ENCODE measurements around the gene THOC3.
"Not testable (repeated sequence)": the region's sequence is repeated elsewhere in the genome, so short reads cannot be mapped to it uniquely, and the experiment has no call there.

THOC3 gene, protein sequence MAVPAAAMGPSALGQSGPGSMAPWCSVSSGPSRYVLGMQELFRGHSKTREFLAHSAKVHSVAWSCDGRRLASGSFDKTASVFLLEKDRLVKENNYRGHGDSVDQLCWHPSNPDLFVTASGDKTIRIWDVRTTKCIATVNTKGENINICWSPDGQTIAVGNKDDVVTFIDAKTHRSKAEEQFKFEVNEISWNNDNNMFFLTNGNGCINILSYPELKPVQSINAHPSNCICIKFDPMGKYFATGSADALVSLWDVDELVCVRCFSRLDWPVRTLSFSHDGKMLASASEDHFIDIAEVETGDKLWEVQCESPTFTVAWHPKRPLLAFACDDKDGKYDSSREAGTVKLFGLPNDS

DNA sequence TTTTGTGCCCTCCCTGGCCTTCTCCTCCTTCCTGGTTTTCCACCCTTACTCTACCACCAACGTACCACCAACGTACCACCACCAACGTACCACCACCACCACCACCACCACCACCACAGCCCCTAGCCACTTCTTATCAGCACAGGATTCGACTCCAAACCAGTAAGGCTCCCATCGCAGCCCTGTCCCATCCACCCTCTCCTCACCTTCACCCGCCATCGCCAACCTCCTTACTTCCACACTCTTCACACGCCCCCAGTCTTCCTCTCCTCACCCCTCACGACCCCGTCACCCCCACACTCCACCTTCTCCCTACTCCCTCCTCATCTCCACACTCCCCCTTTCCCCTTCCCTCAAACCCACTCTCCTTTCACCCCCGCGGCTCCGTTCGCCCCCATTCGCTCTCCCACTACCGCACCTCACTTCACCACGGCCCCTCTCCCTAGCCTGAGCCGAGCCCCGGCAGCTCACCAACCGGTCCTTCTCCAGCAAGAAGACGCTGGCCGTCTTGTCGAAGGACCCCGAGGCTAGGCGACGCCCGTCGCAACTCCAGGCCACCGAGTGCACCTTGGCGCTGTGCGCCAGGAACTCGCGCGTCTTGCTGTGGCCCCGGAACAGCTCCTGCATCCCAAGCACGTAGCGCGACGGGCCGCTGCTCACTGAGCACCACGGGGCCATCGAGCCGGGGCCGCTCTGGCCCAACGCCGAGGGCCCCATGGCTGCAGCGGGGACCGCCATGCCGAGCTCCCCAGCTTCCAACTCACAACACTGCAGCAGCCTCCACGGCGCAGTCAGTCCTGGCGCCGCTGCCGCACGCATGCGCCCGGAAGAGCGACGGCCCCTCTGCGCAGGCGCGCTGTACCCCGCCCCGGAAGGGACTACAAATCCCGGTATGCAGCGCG is at the start of gene THOC3:
Gene THOC3, minus strand, starts transcription at position 845 of the 902 bp plus-strand sequence. Its CDS starts 107 bp downstream, at position 738.
- DNase-seq: not testable (repeated sequence)

DNA sequence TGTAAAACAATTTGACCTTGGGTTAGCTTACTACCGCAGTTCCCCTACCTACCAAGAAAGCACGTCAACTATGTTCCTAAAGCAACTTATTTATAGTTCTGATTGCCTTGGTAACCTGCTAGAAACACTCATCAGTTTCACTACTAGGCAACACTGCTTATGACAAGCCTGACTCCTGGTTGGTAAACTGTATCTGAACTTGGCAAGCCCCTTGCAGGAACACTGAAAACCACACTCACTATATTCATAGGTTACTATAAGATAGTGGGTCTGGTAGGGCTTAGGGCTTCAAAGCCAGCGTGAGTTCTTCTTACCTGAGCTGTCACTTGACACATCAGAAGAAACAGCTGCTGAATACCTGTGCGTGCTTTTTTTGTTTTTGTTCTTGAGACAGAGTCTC is 49.2 kb upstream of the THOC3 start:
- not testable (repeated sequence) for DNase-seq

DNA sequence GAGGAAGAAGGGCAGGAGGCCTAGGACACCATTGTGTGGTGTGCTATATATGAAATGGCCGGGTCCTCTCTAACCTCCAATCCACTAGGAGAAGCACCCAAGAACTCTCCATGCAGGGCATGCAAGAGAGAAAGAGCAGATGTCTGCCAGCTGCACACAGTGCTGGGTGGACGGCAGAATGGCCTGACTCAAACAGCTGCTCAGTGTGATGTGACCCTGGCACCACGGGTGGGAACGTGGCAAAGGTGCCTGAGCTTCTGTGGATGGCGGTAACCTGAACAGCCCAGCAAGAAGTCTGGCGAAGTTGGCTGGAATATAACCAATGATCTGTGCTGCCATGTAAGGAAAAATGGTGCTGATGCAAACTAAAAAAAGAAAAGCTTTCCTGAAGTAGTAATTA is 46.2 kb upstream of the THOC3 start:
- not testable (repeated sequence) for DNase-seq

DNA sequence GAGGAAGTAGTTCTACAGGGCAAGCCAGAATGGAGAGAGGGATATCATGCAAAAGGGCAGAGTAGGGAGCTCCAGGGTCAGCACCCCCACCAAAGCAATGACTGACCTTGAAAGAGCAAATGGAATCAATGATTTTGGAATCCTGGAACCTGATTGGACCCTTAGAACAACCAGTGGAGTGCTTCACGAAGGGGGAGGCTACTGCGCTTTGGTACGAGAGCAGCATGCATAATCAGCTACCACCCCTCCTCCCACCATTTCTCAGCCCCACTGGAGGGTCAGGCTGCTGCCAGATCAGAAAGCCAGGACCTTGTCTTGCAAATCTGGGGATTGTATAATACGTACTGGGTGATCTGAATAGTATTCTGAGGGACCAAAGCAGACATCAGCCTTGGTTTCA is 43.0 kb upstream of the THOC3 start:
- not testable (repeated sequence) for DNase-seq

DNA sequence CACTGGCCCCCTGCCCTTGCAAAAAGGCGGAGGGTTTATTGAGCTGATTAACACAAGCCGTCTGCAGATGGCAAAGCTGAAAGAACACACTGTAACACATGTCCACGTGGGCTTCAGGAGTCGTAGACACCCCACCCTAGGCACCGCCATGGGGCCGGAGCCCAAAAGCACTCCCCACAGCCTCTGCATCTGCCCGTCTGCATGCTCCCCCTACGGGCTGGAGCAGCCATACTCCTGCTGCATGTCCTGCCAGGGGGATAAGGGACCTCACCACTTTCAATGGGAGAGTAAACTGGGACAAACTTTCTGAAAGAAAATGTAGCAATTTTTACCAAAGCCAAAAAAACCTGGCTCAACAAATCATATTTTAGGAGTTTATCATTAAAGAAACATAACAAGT is 42.1 kb upstream of the THOC3 start:
- not testable (repeated sequence) for DNase-seq

DNA sequence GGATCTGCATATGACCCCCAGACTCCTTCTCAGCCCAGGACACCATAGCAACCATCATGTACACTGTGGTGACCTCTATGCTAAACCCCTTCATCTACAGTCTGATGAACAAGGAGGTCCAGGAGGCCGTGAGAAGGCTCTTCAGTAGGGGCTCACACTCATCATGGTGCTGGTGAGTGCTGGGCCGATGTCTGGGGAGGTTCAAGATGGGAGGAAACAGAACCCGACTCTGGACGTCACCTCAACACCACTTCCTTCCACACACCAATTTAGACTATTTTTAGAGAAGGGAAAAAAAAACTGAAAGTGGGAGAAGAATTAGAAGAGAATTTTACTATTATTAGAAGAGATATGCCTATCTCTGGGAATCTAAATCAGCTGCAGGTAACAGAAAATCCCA is 39.1 kb upstream of the THOC3 start:
- DNase-seq: not testable (repeated sequence)

DNA sequence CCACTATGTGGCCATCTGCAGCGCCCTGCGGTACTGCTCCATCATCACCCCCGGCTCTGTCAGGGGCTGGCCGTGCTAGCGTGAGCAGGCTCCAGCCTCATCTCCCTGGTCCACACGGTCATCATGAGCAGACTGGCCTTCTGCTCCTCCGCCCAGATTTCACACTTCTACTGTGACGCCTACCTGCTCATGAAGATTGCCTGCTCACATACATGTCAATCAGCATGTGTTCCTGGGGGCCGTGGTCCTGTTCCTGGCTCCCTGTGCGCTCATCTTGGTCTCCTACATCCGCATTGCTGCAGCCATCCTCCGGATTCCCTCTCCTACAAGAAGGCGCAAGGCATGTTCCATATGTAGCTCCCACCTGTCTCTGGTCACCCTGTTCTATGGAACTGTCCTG is 38.7 kb upstream of the THOC3 start:
- DNase-seq: not testable (repeated sequence)

DNA sequence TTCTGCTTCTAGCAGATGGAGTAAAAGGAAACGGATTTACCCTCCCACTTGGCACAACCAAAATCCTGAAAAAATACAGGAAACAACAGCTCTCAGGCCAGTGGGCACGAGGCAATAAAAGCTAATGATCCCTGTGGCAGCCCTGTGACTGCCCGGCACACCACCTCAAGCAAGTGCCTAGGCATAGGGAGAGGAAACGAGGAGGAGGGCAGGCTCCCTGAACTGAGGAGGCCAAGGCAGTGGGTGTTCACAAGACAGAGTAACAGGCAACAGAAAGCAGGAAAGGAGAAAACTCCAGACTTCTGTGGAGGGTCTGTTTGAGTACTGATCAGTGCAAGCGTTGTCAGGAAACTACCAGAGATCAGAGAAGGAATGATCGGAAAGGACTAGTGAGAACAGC is 29.9 kb upstream of the THOC3 start:
- DNase-seq: not testable (repeated sequence)

DNA sequence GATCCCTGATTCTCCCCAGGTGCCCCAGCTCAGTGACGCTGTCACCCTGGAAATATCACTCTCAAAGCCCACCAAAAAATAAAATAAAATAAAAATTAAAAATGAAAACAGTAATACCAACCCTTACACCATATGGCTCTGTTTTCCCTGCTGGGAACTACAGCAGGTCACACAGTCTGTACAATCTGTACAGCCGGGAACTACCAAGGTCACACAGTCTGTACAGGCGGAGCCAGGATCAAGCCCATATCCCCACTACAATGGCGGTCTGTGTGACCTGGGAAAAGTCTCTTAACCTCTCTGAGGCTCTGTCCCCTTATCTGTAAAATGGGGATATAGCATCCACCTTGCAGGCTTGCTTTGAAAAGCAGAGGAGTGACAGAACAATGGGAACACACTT is 29.4 kb upstream of the THOC3 start:
- not testable (repeated sequence) for DNase-seq

DNA sequence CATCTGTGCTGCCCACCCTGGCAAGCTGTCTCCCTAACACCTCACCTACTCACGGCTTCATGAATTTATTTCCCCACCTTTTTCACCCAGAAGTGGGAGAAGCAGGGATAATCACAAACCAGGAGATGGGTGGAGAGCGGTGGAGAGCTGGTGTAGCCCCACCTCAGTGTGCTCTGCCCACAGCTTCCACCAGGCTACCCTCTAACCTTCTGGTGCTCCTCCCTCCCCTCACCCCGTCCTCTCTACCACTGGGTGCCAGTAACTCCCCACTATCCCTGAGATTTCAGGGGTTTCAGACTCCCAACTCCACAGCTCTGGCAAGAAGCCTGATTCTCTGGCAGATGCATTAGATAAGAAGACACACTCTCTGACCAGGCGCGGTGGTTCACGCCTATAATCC is 28.7 kb upstream of the THOC3 start:
- DNase-seq: not testable (repeated sequence)

DNA sequence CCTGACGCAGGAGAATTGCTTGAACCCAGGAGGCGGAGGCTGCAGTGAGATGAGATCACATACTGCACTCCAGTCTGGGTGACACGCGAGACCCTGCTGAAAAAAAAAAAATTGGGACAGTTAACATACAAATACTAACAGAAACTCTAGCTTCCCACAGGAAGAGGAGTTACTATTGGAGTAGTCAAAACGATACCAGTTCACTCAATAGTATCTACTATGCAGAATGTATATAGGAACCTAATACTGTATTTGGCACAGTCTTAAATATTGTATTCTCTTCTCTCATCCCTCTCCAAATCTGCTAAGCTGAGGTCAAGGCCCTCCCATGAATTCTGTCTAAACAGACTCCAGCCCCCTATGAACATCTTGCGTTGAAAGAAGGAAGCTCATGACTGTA is 27.4 kb upstream of the THOC3 start:
- not testable (repeated sequence) for DNase-seq

DNA sequence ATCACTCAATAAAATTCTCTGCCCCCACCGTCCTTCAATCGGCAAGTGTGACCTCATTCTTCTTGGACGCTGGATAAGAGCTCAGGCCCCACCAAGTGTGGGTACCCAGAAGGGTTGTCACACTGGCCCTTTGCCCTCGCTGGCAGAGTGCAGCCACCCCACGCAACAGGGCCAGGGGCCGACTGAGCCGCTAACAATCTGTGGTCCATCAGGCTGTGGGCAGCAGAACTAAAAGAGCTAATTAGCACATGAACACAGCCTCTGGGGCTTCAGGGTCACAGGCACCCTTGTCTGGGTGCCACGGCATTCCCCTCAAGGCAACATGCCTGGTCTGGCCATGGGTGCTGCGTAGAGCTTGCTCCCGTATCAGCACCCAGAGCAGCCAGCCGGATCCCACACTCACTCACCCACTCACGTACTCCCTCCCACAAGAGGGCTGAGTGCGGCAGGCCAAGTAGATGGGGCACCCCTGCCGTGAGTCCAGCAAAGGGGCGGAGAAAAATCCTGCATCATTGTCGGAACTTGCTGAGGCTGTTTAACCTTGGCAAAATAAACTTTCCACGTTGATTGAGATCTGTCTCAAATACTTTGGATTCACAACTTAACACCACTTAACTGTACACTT is 11.4 kb upstream of the THOC3 start:
- DNase-seq: not testable (repeated sequence)

DNA sequence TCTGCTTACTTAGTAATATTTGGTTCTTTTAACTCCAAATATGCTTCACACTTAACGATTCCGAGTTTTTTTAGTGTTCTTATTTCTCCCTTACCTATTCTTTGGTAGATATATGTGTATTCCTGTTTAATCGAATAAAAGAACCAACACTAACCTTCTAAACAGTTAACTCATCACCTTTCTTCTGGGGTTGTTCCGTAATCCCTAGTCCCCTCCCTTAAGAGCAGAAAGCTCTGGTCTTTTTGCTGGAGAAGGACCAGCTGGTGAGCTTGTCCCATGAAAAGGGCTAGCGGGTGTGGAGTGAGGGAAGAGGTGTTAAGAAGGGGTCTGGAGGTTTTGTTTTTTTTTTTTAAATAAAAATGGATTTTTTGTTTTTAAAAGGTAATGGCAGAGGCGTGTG is 266 bp upstream of the THOC3 start:
- DNase-seq: not testable (repeated sequence)

DNA sequence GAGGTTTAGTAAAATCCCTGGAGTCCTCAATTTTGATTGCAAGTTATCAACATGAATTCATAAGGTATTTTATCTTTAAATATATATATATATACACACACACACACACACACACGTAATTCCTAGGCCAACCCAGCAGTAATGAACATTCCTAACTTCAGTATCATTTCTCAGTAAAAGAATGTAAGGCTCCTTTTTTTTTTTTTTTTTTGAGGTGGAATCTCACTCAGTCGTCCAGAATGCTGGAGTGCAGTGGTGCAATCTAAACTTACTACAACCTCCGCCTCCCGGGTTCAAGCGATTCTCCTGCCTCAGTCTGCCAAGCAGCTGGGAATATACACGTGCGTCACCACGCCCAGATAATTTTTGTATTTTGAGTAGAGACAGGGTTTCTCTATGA is 5.8 kb downstream of the THOC3 start:
- not testable (repeated sequence) for DNase-seq

DNA sequence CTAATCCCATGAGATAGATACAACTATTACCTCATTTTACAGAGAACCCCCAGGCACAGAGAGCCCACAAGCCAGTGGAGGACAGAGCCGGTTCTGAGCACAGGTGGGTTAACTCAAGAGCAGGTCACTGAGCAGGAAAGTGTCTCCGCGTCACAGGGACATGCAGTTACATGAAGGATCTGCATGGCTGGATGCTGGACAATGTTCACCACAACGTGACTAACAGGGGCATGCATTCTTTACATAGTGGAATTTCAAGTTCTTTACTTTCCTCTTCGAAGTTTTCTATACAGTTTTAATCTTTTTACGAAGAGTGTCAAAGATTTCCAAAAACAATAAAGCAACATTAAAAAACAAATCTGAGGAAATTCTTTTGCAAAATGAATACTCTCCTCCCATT is 7.9 kb downstream of the THOC3 start:
- DNase-seq: not testable (repeated sequence)

DNA sequence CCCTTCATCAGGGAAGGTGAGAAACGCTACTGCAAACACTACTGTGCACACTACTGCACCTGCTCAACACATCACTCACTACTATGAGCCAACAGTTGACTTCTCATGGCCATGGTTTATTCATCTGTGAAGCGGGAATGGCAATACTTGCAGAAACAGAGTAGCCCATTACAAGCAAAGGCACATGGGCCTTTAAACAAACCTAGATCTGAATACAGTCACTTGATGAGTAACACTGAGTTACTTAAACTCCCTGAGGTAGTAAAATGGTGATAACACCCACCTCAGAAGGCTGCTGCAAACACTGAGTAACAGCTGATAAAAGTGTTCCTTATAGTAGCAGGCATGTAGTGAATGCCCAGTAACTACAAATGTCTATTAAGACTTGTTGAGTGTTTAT is 9.6 kb downstream of the THOC3 start:
- DNase-seq: not testable (repeated sequence)

DNA sequence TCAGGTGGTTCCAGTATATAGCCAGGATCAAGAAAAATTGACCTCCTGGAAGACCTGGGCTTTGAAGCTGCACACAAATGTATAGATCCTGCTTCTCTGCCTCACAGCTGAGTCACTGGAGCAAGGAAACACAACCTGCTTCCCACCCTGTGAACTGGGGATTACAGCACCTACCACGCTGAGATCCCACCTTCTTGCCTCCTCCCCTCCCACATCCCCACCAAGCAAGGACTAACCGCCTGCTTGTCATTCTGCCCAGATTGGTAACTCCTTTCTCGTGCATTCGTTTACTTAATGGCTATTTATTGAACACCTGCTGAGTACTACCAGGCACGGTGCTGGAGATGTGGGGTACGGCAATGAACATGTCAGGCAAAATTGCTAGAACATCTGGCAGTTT is 14.0 kb downstream of the THOC3 start:
- DNase-seq: not testable (repeated sequence)

DNA sequence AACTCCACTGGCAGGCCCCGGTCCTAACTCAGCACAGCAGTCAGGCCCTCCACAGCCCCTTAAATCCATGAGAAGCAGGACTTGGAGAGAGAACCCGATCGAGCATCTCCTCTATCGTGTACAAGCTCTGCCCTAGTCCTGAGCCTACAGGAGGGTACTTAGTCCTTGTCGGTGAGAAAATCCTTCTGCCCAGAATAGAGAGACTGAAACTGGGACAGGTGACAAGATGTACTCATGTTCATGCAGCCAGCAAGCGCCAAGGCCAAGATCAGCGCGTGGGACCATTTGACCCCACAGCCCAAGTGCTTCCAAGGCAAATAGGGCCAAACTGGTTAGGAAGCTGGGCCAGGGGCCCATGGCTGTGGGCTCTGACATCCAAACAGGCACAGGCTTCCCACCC is 15.3 kb downstream of the THOC3 start:
- not testable (repeated sequence) for DNase-seq

DNA sequence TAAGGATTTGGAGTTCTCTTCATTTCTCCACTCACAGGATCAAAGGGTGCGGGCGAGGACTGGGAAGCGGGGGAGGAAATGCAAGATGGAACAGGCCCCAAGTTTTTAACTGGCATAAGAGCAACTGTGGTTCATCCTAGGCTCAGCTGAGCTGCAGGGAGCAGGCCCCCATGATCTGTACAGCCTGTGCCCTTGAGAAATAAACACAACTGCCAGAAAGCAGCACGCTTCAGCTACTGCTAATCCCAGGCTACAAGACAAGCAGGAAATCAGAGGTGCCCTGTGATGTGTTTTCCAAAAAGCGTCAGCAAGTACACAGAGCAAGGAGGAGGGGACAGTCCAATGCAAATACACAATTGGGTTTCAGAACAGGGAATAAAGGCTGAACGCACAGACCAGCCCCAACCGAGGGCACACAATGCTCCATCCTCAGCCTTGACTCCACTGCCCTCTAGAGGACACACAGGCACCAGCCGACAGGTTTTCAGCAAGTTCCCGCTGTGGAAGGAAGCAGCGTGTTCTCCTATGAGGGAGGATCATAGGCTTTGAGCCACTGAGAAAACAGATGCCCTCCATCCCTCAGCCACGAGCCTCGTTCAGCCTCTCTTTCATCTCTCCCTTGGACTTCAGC is 16.7 kb downstream of the THOC3 start:
- not testable (repeated sequence) for DNase-seq

DNA sequence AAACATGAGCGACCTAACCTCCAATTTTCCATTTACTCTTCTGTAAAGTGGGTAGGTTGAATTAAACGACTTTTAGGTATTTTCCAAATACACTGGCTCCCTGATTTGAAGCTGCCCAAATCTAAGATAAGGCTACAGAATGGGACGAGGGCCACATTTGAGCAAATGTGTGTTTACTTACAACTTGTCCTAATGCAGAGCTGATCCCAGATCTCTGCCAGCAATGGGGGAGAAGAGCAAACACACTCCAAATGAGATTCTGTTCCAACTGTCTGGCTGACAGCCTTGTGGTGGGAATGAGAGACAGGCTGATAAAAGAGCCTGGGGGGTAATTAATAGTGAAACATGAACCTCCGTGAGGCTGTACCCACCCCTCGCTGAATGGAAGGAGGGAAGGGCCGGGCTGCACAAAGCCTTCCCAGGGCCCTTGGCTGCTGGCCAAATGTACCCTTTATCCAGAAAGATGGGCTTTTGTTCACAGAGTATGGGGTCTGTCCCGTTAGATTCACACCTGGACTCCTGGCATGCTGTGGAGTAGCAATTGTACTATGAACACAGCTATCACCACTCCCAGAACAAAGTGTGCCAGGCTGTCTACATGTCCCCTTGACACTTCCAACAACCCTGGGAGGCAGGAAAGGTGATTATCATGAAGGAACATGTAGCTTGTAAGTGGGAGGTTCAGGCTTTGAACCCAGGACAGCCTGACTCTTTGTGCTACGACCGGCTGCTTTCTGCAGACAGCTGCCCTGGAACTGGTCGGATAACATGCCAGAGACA is 19.6 kb downstream of the THOC3 start:
- not testable (repeated sequence) for DNase-seq

DNA sequence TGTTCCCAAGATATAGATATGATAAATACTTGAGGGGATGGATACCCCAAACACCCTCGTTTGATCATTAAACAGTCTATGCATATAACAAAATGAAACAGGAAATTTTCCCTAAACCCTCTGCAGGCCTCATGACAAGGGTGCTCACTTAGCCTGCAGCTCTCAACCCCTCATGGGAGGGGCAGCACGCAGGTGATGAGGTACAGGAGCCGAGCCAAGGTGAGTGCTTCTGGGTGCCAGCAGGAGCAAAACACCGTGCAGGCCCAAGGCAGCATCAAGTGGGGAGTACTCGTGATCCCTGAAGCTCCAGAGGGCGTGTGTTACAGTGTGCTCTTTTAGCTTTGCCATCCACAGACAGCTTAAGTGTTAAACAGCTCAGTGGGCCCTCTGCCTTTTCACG is 24.9 kb downstream of the THOC3 start:
- DNase-seq: not testable (repeated sequence)

DNA sequence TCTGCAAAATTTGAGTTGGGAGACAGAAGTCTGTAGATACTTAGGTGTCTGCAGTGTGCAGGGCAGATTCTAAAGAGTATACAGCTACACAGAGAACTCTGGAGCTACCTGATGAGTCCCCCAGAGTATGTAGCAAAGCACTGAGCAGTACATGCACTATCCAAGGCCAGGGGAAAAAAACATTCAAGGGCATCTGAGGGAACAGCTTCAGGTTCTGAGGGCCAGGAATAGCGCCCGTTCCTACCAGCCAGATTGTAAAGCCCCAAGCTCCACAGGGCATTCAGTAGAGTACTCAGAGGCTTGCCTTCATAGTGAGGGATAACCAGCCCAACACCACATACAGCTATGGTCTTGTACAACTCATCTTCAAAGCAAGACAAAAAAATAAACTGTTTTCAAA is 27.5 kb downstream of the THOC3 start:
- not testable (repeated sequence) for DNase-seq
